ENCODE data around the gene BSN. TPM values are rescaled to one million over a fixed set of nuclear protein-coding genes. Genes with fewer than 3 reads are reported as not detected.
A peak's percentile ranks its signal among the peaks of the same experiment; 100 is the strongest.

The BSN gene
- total RNA-seq, 2 experiments from 2014 or later = 0.08 to 0.11 TPM

- H3K9me3 Mint-ChIP-seq = no peaks in the 10 kb centered on the region
- H3K4me1 Mint-ChIP-seq (ENCODE audit: low read depth) = peaks cover 6% of the 10 kb centered on the region
- Histone ChIP-seq H3K4me1 (ENCODE audit: insufficient read depth, low read length) (peaks cover 5% of the 10 kb centered on the region), H3K27me3 (ENCODE audit: control insufficient read depth in 1 of 2, insufficient read depth in 2 of 2, low read length in 2 of 2) (no peaks in the 10 kb centered on the region), H3K9me3 (ENCODE audit: control insufficient read depth in 1 of 2, insufficient read depth in 1 of 2, low read length in 2 of 2) (no peaks in the 10 kb centered on the region), H3K27ac (ENCODE audit: low read depth in 1 of 2, low read length in 2 of 2) (no peak overlapping the region), H3K4me3 (ENCODE audit: low read length) (no peak overlapping the region), H3K36me3 (ENCODE audit: insufficient read depth, low read length) (peaks cover 53% of the 10 kb centered on the region)
- intact Hi-C loops (cut with DNase I, micrococcal nuclease) = loop anchor here (1.0 to 5.0 kb wide), 3 partner anchors 16 to 205 kb away; partner anchors contain the start of gene AMIGO3 (in 1 of the 2)
- POLR2A ChIA-PET = no interaction called here
- DNase-seq = no peak
- ATAC-seq (ENCODE audit: poor library complexity) = no peak
- no peak for TF ChIP-seq CTCF (IDR thresholded peaks at IDR 0.05)
- H3K4me3 Mint-ChIP-seq = no peak overlapping the region
- H3K36me3 Mint-ChIP-seq (ENCODE audit: low read depth) = peaks cover 34% of the 10 kb centered on the region
- CTCF ChIA-PET = interaction anchor here (1.5 to 1.6 kb wide), 2 partner anchors 137 to 163 kb away, joined by 4 to 5 read pairs; no protein-coding TSS in a partner anchor
- no peaks in the 10 kb centered on the region for H3K27me3 Mint-ChIP-seq
- H3K27ac Mint-ChIP-seq = no peak overlapping the region
Observed at GRCh38 chr3:49702672-49703071, 148.4 kb downstream of the BSN start.

- peak; percentile 75 for TF ChIP-seq CTCF (IDR thresholded peaks at IDR 0.05)
- H3K27me3 ChIP-seq (ENCODE audit: control insufficient read depth in 1 of 2, insufficient read depth in 2 of 2, low read length in 2 of 2) = no peaks in the 10 kb centered on the region
- H3K4me3 ChIP-seq (ENCODE audit: low read length) = no peak overlapping the region
- ATAC-seq (ENCODE audit: poor library complexity) = peak; percentile 100
- H3K36me3 ChIP-seq (ENCODE audit: insufficient read depth, low read length) = peaks cover 46% of the 10 kb centered on the region
- H3K27ac Mint-ChIP-seq = no peak overlapping the region
- ChIA-PET CTCF (interaction anchor here (0.7 to 1.6 kb wide), 6 partner anchors 16 to 201 kb away, joined by 3 to 5 read pairs (median 4); partner anchors contain the start of genes AMIGO3 and MST1R), POLR2A (no interaction called here)
- no peaks in the 10 kb centered on the region for H3K9me3 ChIP-seq (ENCODE audit: control insufficient read depth in 1 of 2, insufficient read depth in 1 of 2, low read length in 2 of 2)
- H3K36me3 Mint-ChIP-seq (ENCODE audit: low read depth) = peaks cover 27% of the 10 kb centered on the region
- intact Hi-C loops (cut with DNase I, micrococcal nuclease) = loop anchor here (1.0 to 5.0 kb wide), 3 partner anchors 15 to 204 kb away; partner anchors contain the start of gene AMIGO3 (in 1 of the 2)
- peaks cover 5% of the 10 kb centered on the region for H3K4me1 ChIP-seq (ENCODE audit: insufficient read depth, low read length)
- H3K27me3 Mint-ChIP-seq = no peaks in the 10 kb centered on the region
- peaks cover 6% of the 10 kb centered on the region for H3K4me1 Mint-ChIP-seq (ENCODE audit: low read depth)
- H3K27ac ChIP-seq (ENCODE audit: low read depth in 1 of 2, low read length in 2 of 2) = no peak overlapping the region
- H3K4me3 Mint-ChIP-seq = no peak overlapping the region
- no peaks in the 10 kb centered on the region for H3K9me3 Mint-ChIP-seq
- DNase-seq = peak; percentile 46 to 85 (median 64)
Observed at GRCh38 chr3:49703443-49703927, 149.2 kb downstream of the BSN start.

GRCh38 chr3:49703956-49704355 is 149.7 kb downstream of the BSN start:
- CTCF ChIA-PET = interaction anchor here (0.7 to 1.6 kb wide), 6 partner anchors 15 to 200 kb away, joined by 3 to 5 read pairs (median 4); partner anchors contain the start of genes AMIGO3 and MST1R
- H3K9me3 ChIP-seq (ENCODE audit: control insufficient read depth in 1 of 2, insufficient read depth in 1 of 2, low read length in 2 of 2) = no peaks in the 10 kb centered on the region
- DNase-seq (no peak), ATAC-seq (ENCODE audit: poor library complexity) (no peak)
- no peak for TF ChIP-seq CTCF (IDR thresholded peaks at IDR 0.05)
- peaks cover 27% of the 10 kb centered on the region for H3K36me3 Mint-ChIP-seq (ENCODE audit: low read depth)
- no peak overlapping the region for H3K4me3 ChIP-seq (ENCODE audit: low read length)
- peaks cover 6% of the 10 kb centered on the region for H3K4me1 Mint-ChIP-seq (ENCODE audit: low read depth)
- H3K27ac ChIP-seq (ENCODE audit: low read depth in 1 of 2, low read length in 2 of 2) = no peak overlapping the region
- no peaks in the 10 kb centered on the region for H3K27me3 ChIP-seq (ENCODE audit: control insufficient read depth in 1 of 2, insufficient read depth in 2 of 2, low read length in 2 of 2)
- no peaks in the 10 kb centered on the region for H3K27me3 Mint-ChIP-seq
- peaks cover 43% of the 10 kb centered on the region for H3K36me3 ChIP-seq (ENCODE audit: insufficient read depth, low read length)
- POLR2A ChIA-PET = no interaction called here
- no peaks in the 10 kb centered on the region for H3K9me3 Mint-ChIP-seq
- no peak overlapping the region for H3K4me3 Mint-ChIP-seq
- H3K4me1 ChIP-seq (ENCODE audit: insufficient read depth, low read length) = peaks cover 5% of the 10 kb centered on the region
- intact Hi-C loops (cut with DNase I, micrococcal nuclease) = loop anchor here (1.0 to 5.0 kb wide), 3 partner anchors 15 to 203 kb away; partner anchors contain the start of gene AMIGO3 (in 1 of the 2)
- H3K27ac Mint-ChIP-seq = no peak overlapping the region

All from CD4-positive, alpha-beta T cell (primary cell).